H1 (cell line): Measurements from ENCODE around the gene CCL5. TPM values are rescaled to one million over a fixed set of nuclear protein-coding genes. Genes with fewer than 3 reads are reported as not detected.

ENCODE experiments used
- CTCF ChIA-PET: fragments of 300-600 bp; sonication (Branson Sonifier 250); formaldehyde crosslinking; loops from one replicate; lab custom pipeline; 2021; ENCODE audit not compliant: partially characterized antibody; lab: Charles Lee
- POLR2A ChIA-PET: fragments of 300-600 bp; sonication (Branson Sonifier 250); formaldehyde crosslinking; loops from one replicate; lab custom pipeline; 2021; ENCODE audit warnings: inconsistent platforms; ENCODE audit not compliant: partially characterized antibody; lab: Charles Lee
- DNase-seq, 2 experiments: peaks; one replicate each; pipeline versions ENCODE4 v3.0.0 to v3.0.0-alpha.2; 2010 to 2022; ENCODE audit warnings: low spot score in 2 of 2, low read depth in 1 of 2, mixed read lengths in 1 of 2
- FAIRE-seq: peaks from 2 replicates; lab custom pipeline; 2011; peaks lifted over from hg19 to GRCh38; lab: Jason Lieb, UNC
- H2AFZ ChIP-seq: 2 replicates; pipeline ENCODE4 v1.8.1; 2012; ENCODE audit warnings: low read length, inconsistent platforms
- H2AK5ac ChIP-seq: 2 replicates; pipeline ENCODE4 v1.6.1; 2013; ENCODE audit warnings: low read depth, low read length
- H2BK120ac ChIP-seq: replicated peaks from 2 replicates; pipeline ENCODE3; 2013; ENCODE audit warnings: low read depth, low read length, inconsistent platforms
- H2BK12ac ChIP-seq: 2 replicates; pipeline ENCODE4 v1.6.1; 2013; ENCODE audit warnings: low read depth, low read length
- H2BK15ac ChIP-seq: 2 replicates; pipeline ENCODE4 v1.6.1; 2013; ENCODE audit warnings: low read length
- H2BK20ac ChIP-seq: 2 replicates; pipeline ENCODE4 v1.6.1; 2013; ENCODE audit warnings: low read length
- H2BK5ac ChIP-seq: 2 replicates; pipeline ENCODE4 v1.6.1; 2013; ENCODE audit warnings: low read depth, low read length
- H3K14ac ChIP-seq: 2 replicates; pipeline ENCODE4 v1.6.1; 2013; ENCODE audit warnings: inconsistent platforms; ENCODE audit not compliant: insufficient read length
- H3K18ac ChIP-seq: 2 replicates; pipeline ENCODE4 v1.6.1; 2013; ENCODE audit warnings: low read length; ENCODE audit errors: extremely low read depth
- H3K23ac ChIP-seq: 2 replicates; pipeline ENCODE4 v1.6.1; 2013; ENCODE audit warnings: inconsistent platforms; ENCODE audit not compliant: insufficient read length
- H3K23me2 ChIP-seq: 2 replicates; pipeline ENCODE4 v1.6.1; 2013; ENCODE audit warnings: low read depth, low read length
- H3K27ac ChIP-seq: 2 replicates; pipeline ENCODE4 v1.6.1; 2011; ENCODE audit warnings: low read depth, low read length, inconsistent platforms
- H3K27me3 ChIP-seq, 4 experiments: replicated peaks in 1 of 4; 1 replicate in 1 of 4; 2 replicates in 3 of 4; pipeline versions ENCODE4 v1.6.1 to v1.8.1; 2011 to 2013; ENCODE audit warnings: low read length in 3 of 4, mild to moderate bottlenecking in 3 of 4, inconsistent platforms in 2 of 4, mixed read lengths in 2 of 4, moderate library complexity in 1 of 4; ENCODE audit not compliant: control insufficient read depth in 3 of 4, insufficient read depth in 3 of 4; ENCODE audit errors: extremely low read depth in 1 of 4
- H3K36me3 ChIP-seq, 4 experiments: 2 replicates each; pipeline versions ENCODE4 v1.6.1 to v1.8.1; 2011 to 2013; ENCODE audit warnings: mild to moderate bottlenecking in 4 of 4, low read length in 3 of 4, moderate library complexity in 2 of 4, control low read depth in 1 of 4, inconsistent platforms in 1 of 4; ENCODE audit not compliant: insufficient read depth in 4 of 4, control insufficient read depth in 2 of 4
- H3K4ac ChIP-seq: replicated peaks from 2 replicates; pipeline ENCODE3; 2013; ENCODE audit warnings: low read length, low read depth, mixed read lengths, inconsistent platforms; ENCODE audit not compliant: insufficient read length
- H3K4me1 ChIP-seq, 4 experiments: replicated peaks in 1 of 4; 1 replicate in 1 of 4; 2 replicates in 3 of 4; pipeline versions ENCODE4 v1.6.1 to v1.8.1; 2011 to 2013; ENCODE audit warnings: low read length in 3 of 4, inconsistent platforms in 2 of 4, mixed read lengths in 1 of 4; ENCODE audit not compliant: insufficient read depth in 4 of 4, control insufficient read depth in 3 of 4
- H3K4me2 ChIP-seq, 2 experiments: 2 replicates each; pipeline versions ENCODE4 v1.6.1 to v1.8.1; 2011 to 2013; ENCODE audit warnings: low read depth in 2 of 2, low read length in 2 of 2, control low read depth in 1 of 2, inconsistent platforms in 1 of 2, mild to moderate bottlenecking in 1 of 2; ENCODE audit not compliant: insufficient read depth in 1 of 2
- H3K4me3 ChIP-seq, 4 experiments: fragments of 200-600, 300-600 bp in 1 of 4; sonication (generic), shearing (Covaris generic), sonication (Bioruptor Twin) in 1 of 4; 2 replicates each; pipeline versions ENCODE4 v1.5.1 to v1.8.1; 2011 to 2016; ENCODE audit warnings: low read length in 4 of 4, low read depth in 3 of 4, control low read depth in 2 of 4, inconsistent platforms in 2 of 4, mild to moderate bottlenecking in 2 of 4, mixed read lengths in 1 of 4, moderate library complexity in 1 of 4; ENCODE audit not compliant: insufficient read depth in 2 of 4; ENCODE audit errors: extremely low read depth in 1 of 4
- H3K56ac ChIP-seq: replicated peaks from 2 replicates; pipeline ENCODE3; 2013; ENCODE audit warnings: low read depth, mild to moderate bottlenecking, mixed read lengths, low read length, inconsistent platforms; ENCODE audit not compliant: insufficient read length
- H3K79me1 ChIP-seq: 2 replicates; pipeline ENCODE4 v1.6.1; 2013; ENCODE audit warnings: low read depth, low read length, control low read depth
- H3K79me2 ChIP-seq, 2 experiments: 2 replicates each; pipeline versions ENCODE4 v1.6.1 to v1.8.1; 2012 to 2013; ENCODE audit warnings: low read length in 2 of 2, mild to moderate bottlenecking in 2 of 2, inconsistent platforms in 1 of 2; ENCODE audit not compliant: insufficient read depth in 2 of 2, control insufficient read depth in 1 of 2
- H3K9ac ChIP-seq, 4 experiments: replicated peaks in 1 of 4; 1 replicate in 1 of 4; 2 replicates in 3 of 4; pipeline versions ENCODE4 v1.6.1 to v1.8.1; 2011 to 2013; ENCODE audit warnings: low read depth in 3 of 4, low read length in 3 of 4, control low read depth in 2 of 4, mild to moderate bottlenecking in 2 of 4, moderate library complexity in 2 of 4, inconsistent platforms in 1 of 4; ENCODE audit errors: extremely low read depth in 1 of 4
- H3K9me3 ChIP-seq, 2 experiments: 2 replicates each; pipeline versions ENCODE4 v1.6.1 to v1.8.1; 2012 to 2013; ENCODE audit warnings: mild to moderate bottlenecking in 2 of 2, moderate library complexity in 2 of 2, control low read depth in 1 of 2, inconsistent platforms in 1 of 2, low read depth in 1 of 2, low read length in 1 of 2, mixed read lengths in 1 of 2; ENCODE audit not compliant: insufficient read depth in 2 of 2
- H4K20me1 ChIP-seq, 2 experiments: replicated peaks in 1 of 2; 2 replicates each; pipeline versions ENCODE3 to v1.8.1; 2011 to 2013; ENCODE audit warnings: inconsistent platforms in 2 of 2, low read length in 2 of 2, mild to moderate bottlenecking in 1 of 2; ENCODE audit not compliant: insufficient read depth in 2 of 2, control insufficient read depth in 1 of 2
- H4K5ac ChIP-seq: 2 replicates; pipeline ENCODE4 v1.6.1; 2013; ENCODE audit warnings: low read length, low read depth, mixed read lengths, inconsistent platforms; ENCODE audit not compliant: insufficient read length
- H4K8ac ChIP-seq: 2 replicates; pipeline ENCODE4 v1.8.0; 2013; ENCODE audit warnings: mild to moderate bottlenecking, moderate library complexity, low read length, inconsistent platforms; ENCODE audit not compliant: insufficient read depth; ENCODE audit errors: extremely low read depth
- H4K91ac ChIP-seq: replicated peaks from 2 replicates; pipeline ENCODE3; 2013; ENCODE audit warnings: low read length, mixed read lengths, inconsistent platforms; ENCODE audit not compliant: insufficient read length
- CBX8 ChIP-seq: fragments of 300-800, 300-1000 bp; sonication (generic); IDR thresholded peaks from 2 replicates; pipeline ENCODE4 v1.7.1; 2016; ENCODE audit warnings: low read depth, low read length, borderline replicate concordance
- RAD21 ChIP-seq, 2 experiments: IDR thresholded peaks in 1 of 2; conservative IDR thresholded peaks in 1 of 2; 2 replicates each; pipeline ENCODE4 v1.6.1; 2011; ENCODE audit warnings: low read depth in 2 of 2, low read length in 2 of 2, improper control_type of control experiment in 1 of 2, inconsistent platforms in 1 of 2, mild to moderate bottlenecking in 1 of 2, moderate library complexity in 1 of 2
- SP1 ChIP-seq: IDR thresholded peaks from 2 replicates; pipeline ENCODE4 v1.6.1; 2011; ENCODE audit warnings: low read depth, low read length
- TBP ChIP-seq: IDR thresholded peaks from 2 replicates; pipeline ENCODE4 v1.6.1; 2011; ENCODE audit warnings: low read depth, low read length, improper control_type of control experiment
- WGBS, 2 experiments: shearing (Covaris generic) in 1 of 2; methylation state at CpG; one replicate each; pipeline versions ENCODE4 v1.1.6 to v1.1.7; 2013 to 2015; ENCODE audit warnings: low lambda C conversion rate in 2 of 2, mixed read lengths in 2 of 2, inconsistent platforms in 1 of 2, low coverage in 1 of 2, missing lambda C conversion rate in 1 of 2; ENCODE audit not compliant: insufficient replicate concordance in 2 of 2, insufficient coverage in 1 of 2, insufficient read length in 1 of 2; ENCODE audit errors: extremely low coverage in 1 of 2, missing lambda C conversion rate in 1 of 2; 5-methylcytosine and 5-hydroxymethylcytosine counted together
- polyA plus RNA-seq, 7 experiments: library from polyadenylated mRNA; depleted of rRNA in 3 of 7; stranded (reverse) in 5 of 7; unstranded in 2 of 7; fragments of >200 nt in 5 of 7; fragments of 200-250 nt in 2 of 7; gene quantifications; 1 replicate in 5 of 7; 2 replicates in 1 of 7; 4 replicates in 1 of 7; pipeline versions ENCODE4 v1.2.1 to v1.2.3, GENCODE V29; 2011 to 2013; ENCODE audit warnings: missing spikeins in 2 of 7, mixed read lengths in 2 of 7
- total RNA-seq: library from RNA; stranded (reverse); fragmentation: NEBNext Ultra II Directional; extraction: Animal tissue kit (Norgen Biotek cat#: 25700); gene quantifications from 2 replicates; pipeline ENCODE4 v1.2.1, GENCODE V29; 2021
- TF ChIP-seq, protein P1 (sequence below), 3 experiments: IDR thresholded peaks; 1 replicate in 2 of 3; 2 replicates in 1 of 3; pipeline versions ENCODE4 v1.5.1 to v1.6.1; 2011; ENCODE audit warnings: low read length in 3 of 3, mild to moderate bottlenecking in 3 of 3, inconsistent platforms in 2 of 3, low read depth in 1 of 3, moderate library complexity in 1 of 3; ENCODE audit not compliant: insufficient read depth in 1 of 3; ENCODE audit errors: control extremely low read depth in 1 of 3

CCL5 gene
- total and polyA plus RNA-seq, 2 of the 8 experiments (the other 6 are each of a cell fraction or from before 2014, with no cell fraction given), result not detected

DNA sequence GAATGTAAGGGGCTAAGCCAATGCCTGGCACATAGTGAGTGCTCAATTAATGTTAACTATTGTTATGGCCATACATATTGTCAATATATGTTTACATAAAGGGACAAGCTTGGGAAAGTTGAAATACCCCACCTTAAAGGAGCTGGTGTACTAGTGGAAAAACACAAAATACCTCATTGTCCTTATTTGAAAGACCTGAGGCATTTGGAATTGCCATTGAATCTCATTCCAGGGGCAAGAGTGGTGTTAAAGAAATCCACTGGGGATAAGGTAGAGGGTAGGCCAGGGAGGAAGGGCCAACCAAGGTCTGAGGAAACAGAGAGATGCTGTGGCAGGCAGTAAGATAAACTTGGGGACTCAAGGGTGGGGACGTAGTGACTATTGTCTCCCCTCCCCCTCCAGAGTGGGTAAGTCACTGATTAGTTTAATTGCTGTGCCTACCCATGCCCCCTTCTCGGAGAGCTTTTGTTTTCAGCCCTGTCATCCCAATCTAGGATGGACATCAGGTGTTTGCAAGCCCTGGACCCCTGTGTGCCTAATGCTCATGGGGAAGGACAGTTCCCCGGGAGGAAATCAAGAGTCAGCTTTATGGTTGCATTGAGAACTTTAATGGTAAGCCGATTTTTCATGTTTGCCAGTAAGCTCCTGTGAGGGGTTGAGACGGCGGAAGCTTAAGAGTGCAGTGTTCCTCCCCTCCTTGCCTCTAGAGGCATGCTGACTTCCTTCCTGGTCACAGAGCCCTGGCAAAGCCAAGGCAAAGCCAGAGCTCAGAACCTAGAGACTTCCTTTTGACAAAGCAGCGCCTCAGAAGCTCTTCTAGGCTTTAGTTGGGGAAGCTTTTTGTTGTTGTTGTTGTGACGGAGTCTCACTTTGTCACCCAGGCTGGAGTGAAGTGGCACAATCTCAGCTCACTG lies 9.0 kb downstream of the CCL5 start:
- Histone ChIP-seq H4K20me1 (no peaks in the 10 kb centered on the region), H3K4ac (no peak overlapping the region), H3K23me2 (no peaks in the 10 kb centered on the region), H3K27ac (no peak overlapping the region), H3K79me2 (no peaks in the 10 kb centered on the region), H2AFZ (0 out of 2 replicates have a peak overlapping the region, but pooled peaks have one; percentile 43), H2BK20ac (no peak overlapping the region), H2BK12ac (no peak overlapping the region), H3K18ac (no peak overlapping the region), H4K91ac (no peak overlapping the region), H3K56ac (no peak overlapping the region), H3K36me3 (no peaks in the 10 kb centered on the region), H2BK5ac (no peak overlapping the region), H3K27me3 (no peaks in the 10 kb centered on the region), H2BK15ac (no peak overlapping the region), H3K4me2 (no peak overlapping the region), H3K14ac (no peak overlapping the region), H2BK120ac (no peak overlapping the region), H2AK5ac (no peak overlapping the region), H4K8ac (no peak overlapping the region), H3K4me3 (no peak overlapping the region), H3K9ac (no peak overlapping the region), H3K79me1 (no peaks in the 10 kb centered on the region), H4K5ac (no peak overlapping the region), H3K4me1 (no peaks in the 10 kb centered on the region; a peak in 1 of 7 replicates), H3K9me3 (no peaks in the 10 kb centered on the region), H3K23ac (no peak overlapping the region)
- peak in 1 of 2 experiments; percentile 10 for DNase-seq
- no peak for FAIRE-seq
- ChIA-PET CTCF (interaction anchor here (0.6 to 4.6 kb wide), 12 partner anchors 14 to 124 kb away, joined by 3 to 32 read pairs (median 4); partner anchors contain the start of gene RDM1), POLR2A (no interaction called here)
- TF ChIP-seq SP1, result no peak
- no peak for TF ChIP-seq TBP
- TF ChIP-seq, protein P1, sequence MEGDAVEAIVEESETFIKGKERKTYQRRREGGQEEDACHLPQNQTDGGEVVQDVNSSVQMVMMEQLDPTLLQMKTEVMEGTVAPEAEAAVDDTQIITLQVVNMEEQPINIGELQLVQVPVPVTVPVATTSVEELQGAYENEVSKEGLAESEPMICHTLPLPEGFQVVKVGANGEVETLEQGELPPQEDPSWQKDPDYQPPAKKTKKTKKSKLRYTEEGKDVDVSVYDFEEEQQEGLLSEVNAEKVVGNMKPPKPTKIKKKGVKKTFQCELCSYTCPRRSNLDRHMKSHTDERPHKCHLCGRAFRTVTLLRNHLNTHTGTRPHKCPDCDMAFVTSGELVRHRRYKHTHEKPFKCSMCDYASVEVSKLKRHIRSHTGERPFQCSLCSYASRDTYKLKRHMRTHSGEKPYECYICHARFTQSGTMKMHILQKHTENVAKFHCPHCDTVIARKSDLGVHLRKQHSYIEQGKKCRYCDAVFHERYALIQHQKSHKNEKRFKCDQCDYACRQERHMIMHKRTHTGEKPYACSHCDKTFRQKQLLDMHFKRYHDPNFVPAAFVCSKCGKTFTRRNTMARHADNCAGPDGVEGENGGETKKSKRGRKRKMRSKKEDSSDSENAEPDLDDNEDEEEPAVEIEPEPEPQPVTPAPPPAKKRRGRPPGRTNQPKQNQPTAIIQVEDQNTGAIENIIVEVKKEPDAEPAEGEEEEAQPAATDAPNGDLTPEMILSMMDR (IDR thresholded peaks at IDR 0.05; ENCODE audit: control extremely low read depth in 1 of 3, insufficient read depth in 1 of 3, low read depth in 1 of 3, low read length in 3 of 3), result peak; percentile 19 to 55 (median 33); a peak in 3 of 4 replicates
- TF ChIP-seq RAD21 (IDR thresholded peaks at IDR 0.05 in 1 of 2, conservative IDR thresholded peaks at IDR 0.05 in 1 of 2; ENCODE audit: low read depth in 2 of 2, low read length in 2 of 2), result peak; percentile 23 to 35
- TF ChIP-seq CBX8, result no peak
- WGBS, 2 experiments, result 86% methylated on average over 8 of the region's 8 CpGs; no CpG with 5 or more reads in 1 of the 2 experiments
